ENCODE data around the gene GTF2IRD1. TPM values are rescaled to one million over a fixed set of nuclear protein-coding genes. Genes with fewer than 3 reads are reported as not detected.

Gene GTF2IRD1
- total RNA-seq, 1 experiment from 2014 or later, result 34.3 TPM

DNA sequence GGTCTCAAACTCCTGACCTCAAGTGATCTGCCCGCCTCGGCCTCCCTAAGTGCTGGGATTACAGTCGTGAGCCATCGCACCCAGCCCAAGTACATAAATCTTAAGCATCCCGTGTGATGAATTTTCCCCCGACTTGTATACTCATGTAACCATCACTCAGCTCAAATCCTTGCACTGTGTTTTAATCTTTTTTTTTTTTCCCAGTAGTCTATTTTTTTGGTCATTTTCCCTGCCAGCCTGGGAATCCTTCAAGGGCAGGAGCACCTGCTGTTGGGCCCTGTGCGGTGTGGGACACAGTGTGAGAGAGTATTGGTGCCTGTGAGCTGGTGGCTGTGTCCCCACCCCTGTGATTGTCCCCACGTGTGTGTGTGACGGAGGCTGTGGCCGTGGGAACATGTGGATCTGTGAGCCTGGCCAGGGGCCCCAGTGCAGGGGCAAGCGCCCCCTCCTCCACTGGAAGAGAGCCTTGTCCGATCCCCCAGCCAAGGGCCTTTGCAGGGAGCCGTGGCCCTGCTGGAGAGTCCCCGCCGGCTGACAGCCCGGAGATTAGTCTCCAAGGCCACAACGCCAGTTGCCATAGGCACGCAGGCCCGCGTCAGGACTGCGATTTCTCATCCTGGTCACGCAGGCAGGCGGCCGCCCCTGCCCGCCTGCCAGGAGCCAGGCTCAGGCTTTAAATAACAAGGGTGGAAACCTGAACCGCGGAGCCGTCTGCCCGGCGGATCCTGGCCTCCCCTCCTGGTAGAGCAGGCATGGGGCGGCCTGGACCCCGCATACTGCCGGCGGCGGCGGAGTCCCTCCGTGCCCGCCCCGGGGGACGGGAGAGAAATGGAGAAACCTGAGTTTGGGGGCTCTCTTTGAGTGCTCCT is 26.5 kb downstream of the GTF2IRD1 start:
- Mint-ChIP-seq H3K27ac (peak overlapping the region in 2 of 3 experiments; percentile 59 to 82; a peak in 4 of 7 replicates), H3K9me3 (no peaks in the 10 kb centered on the region), H3K36me3 (ENCODE audit: insufficient read depth in 1 of 3, low read depth in 3 of 3) (peaks cover 0 to 5% (median 0%) of the 10 kb centered on the region in 3 experiments; a peak in 2 of 7 replicates), H3K4me3 (peak overlapping the region; percentile 4 to 59; a peak in 3 of 5 replicates), H3K27me3 (ENCODE audit: low read depth) (no peaks in the 10 kb centered on the region), H3K4me1 (peaks cover 27 to 40% of the 10 kb centered on the region in 2 experiments)
- peaks cover 3% of the 10 kb centered on the region for H3K23me2 ChIP-seq (ENCODE audit: insufficient read length, low read depth, low read length, poor library complexity, severe bottlenecking)
- no peak overlapping the region for H2BK5ac ChIP-seq (ENCODE audit: insufficient read length, low read length)
- TF ChIP-seq, protein P1, sequence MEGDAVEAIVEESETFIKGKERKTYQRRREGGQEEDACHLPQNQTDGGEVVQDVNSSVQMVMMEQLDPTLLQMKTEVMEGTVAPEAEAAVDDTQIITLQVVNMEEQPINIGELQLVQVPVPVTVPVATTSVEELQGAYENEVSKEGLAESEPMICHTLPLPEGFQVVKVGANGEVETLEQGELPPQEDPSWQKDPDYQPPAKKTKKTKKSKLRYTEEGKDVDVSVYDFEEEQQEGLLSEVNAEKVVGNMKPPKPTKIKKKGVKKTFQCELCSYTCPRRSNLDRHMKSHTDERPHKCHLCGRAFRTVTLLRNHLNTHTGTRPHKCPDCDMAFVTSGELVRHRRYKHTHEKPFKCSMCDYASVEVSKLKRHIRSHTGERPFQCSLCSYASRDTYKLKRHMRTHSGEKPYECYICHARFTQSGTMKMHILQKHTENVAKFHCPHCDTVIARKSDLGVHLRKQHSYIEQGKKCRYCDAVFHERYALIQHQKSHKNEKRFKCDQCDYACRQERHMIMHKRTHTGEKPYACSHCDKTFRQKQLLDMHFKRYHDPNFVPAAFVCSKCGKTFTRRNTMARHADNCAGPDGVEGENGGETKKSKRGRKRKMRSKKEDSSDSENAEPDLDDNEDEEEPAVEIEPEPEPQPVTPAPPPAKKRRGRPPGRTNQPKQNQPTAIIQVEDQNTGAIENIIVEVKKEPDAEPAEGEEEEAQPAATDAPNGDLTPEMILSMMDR (conservative IDR thresholded peaks at IDR 0.05), result no peak
- no peaks in the 10 kb centered on the region for H3K27me3 ChIP-seq (ENCODE audit: insufficient read depth, low read length)
- no peak overlapping the region for H4K8ac ChIP-seq (replicated peaks; ENCODE audit: insufficient read length, low read depth, low read length)
- no CpG with 5 or more reads among the region's 40 CpGs for WGBS (ENCODE audit: extremely low coverage, insufficient read length, low lambda C conversion rate)
- no peaks in the 10 kb centered on the region for H3K9me3 ChIP-seq (ENCODE audit: control insufficient read depth, low read depth, low read length)
- no peak overlapping the region for H3K56ac ChIP-seq (ENCODE audit: insufficient read length, low read depth, low read length)
- peak overlapping the region; percentile 54 for H3K27ac ChIP-seq (ENCODE audit: insufficient read length, low read depth, low read length)
- H2AK5ac ChIP-seq (ENCODE audit: insufficient read length, low read length), result no peak overlapping the region
- H4K20me1 ChIP-seq (ENCODE audit: control insufficient read depth, insufficient read depth, insufficient read length), result no peaks in the 10 kb centered on the region
- H3K18ac ChIP-seq (ENCODE audit: insufficient read length, low read depth, low read length), result peak overlapping the region; percentile 80
- H4K91ac ChIP-seq (ENCODE audit: insufficient read length, low read depth, low read length), result peak overlapping the region; percentile 64
- DNase-seq, result peak; percentile 81
- peaks cover 2% of the 10 kb centered on the region for H3K79me2 ChIP-seq (ENCODE audit: insufficient read depth, low read length)
- H2BK120ac ChIP-seq (ENCODE audit: low read depth, low read length, poor library complexity, severe bottlenecking), result no peak overlapping the region
- H3K4me2 ChIP-seq (ENCODE audit: insufficient read depth, insufficient read length, low read length), result peak overlapping the region; percentile 42
- no peak overlapping the region for H3K4ac ChIP-seq (ENCODE audit: low read depth, low read length)
- no peak overlapping the region for H3T11ph ChIP-seq (ENCODE audit: low read length)
- H4K5ac ChIP-seq (ENCODE audit: insufficient read length, low read depth, low read length), result no peak overlapping the region
- H2AFZ ChIP-seq (ENCODE audit: low read length), result no peak overlapping the region
- H3K14ac ChIP-seq (ENCODE audit: insufficient read depth, low read length), result peak overlapping the region; percentile 63
- peaks cover 4% of the 10 kb centered on the region; the same call in 1 of the 2 replicates for H3K4me1 ChIP-seq (ENCODE audit: insufficient read depth, low read length)
- H2BK15ac ChIP-seq (ENCODE audit: low read depth, low read length), result peak overlapping the region; percentile 90
- H3K23ac ChIP-seq (ENCODE audit: insufficient read length, low read depth, low read length), result no peak overlapping the region
- no peak overlapping the region for H2BK12ac ChIP-seq (ENCODE audit: insufficient read length, low read depth, low read length)
- peaks cover 8% of the 10 kb centered on the region for H3K79me1 ChIP-seq (ENCODE audit: insufficient read depth, low read depth, low read length, poor library complexity, severe bottlenecking)
- H3K9ac ChIP-seq (ENCODE audit: extremely low read depth, insufficient read length, low read length), result peak overlapping the region; percentile 26
- no peak overlapping the region for H2BK20ac ChIP-seq (ENCODE audit: low read depth, low read length, poor library complexity, severe bottlenecking)

Measured in H9 (cell line).